Measurements from ENCODE around the gene ZFX.
"Not testable (repeated sequence)": the region's sequence is repeated elsewhere in the genome, so short reads cannot be mapped to it uniquely, and the experiment has no call there.

Gene ZFX

GRCh38 chrX:24149351-24150050 lies at the start of gene ZFX:
TSS of gene ZFX (plus strand) at chrX:24149729. CDS start at chrX:24172743, 23,014 bp downstream.
- peak; percentile 46 for DNase-seq (ENCODE audit: low spot score)

- DNase-seq (ENCODE audit: low spot score) = no peak
Observed at GRCh38 chrX:24100713-24101112, 48.8 kb upstream of the ZFX start.

- no peak for DNase-seq (ENCODE audit: low spot score)
Observed at GRCh38 chrX:24110069-24110468, 39.5 kb upstream of the ZFX start.

GRCh38 chrX:24113181-24113580 lies 36.3 kb upstream of the ZFX start:
- no peak for DNase-seq (ENCODE audit: low spot score)

GRCh38 chrX:24117258-24117657 lies 32.3 kb upstream of the ZFX start:
- no peak for DNase-seq (ENCODE audit: low spot score)

- no peak for DNase-seq (ENCODE audit: low spot score)
Observed at GRCh38 chrX:24124244-24124799, 25.2 kb upstream of the ZFX start.

GRCh38 chrX:24125028-24125612 lies 24.4 kb upstream of the ZFX start:
- DNase-seq (ENCODE audit: low spot score) = no peak

- DNase-seq (ENCODE audit: low spot score) = no peak
Observed at GRCh38 chrX:24131476-24131875, 18.1 kb upstream of the ZFX start.

GRCh38 chrX:24133312-24133711 lies 16.2 kb upstream of the ZFX start:
- no peak for DNase-seq (ENCODE audit: low spot score)

- not testable (repeated sequence) for DNase-seq (ENCODE audit: low spot score)
Observed at GRCh38 chrX:24135768-24136167, 13.8 kb upstream of the ZFX start.

GRCh38 chrX:24137192-24137591 lies 12.3 kb upstream of the ZFX start:
- no peak for DNase-seq (ENCODE audit: low spot score)

- DNase-seq (ENCODE audit: low spot score) = not testable (repeated sequence)
Observed at GRCh38 chrX:24143982-24144381, 5.5 kb upstream of the ZFX start.

- no peak for DNase-seq (ENCODE audit: low spot score)
Observed at GRCh38 chrX:24144528-24144927, 5.0 kb upstream of the ZFX start.

- DNase-seq (ENCODE audit: low spot score) = no peak
Observed at GRCh38 chrX:24145303-24146186, 4.0 kb upstream of the ZFX start.

GRCh38 chrX:24146283-24146949 lies 3.1 kb upstream of the ZFX start:
- DNase-seq (ENCODE audit: low spot score) = peak; percentile 30

GRCh38 chrX:24147165-24147564 lies 2.4 kb upstream of the ZFX start:
- no peak for DNase-seq (ENCODE audit: low spot score)

GRCh38 chrX:24148121-24148520 lies 1.4 kb upstream of the ZFX start:
- peak; percentile 43 for DNase-seq (ENCODE audit: low spot score)

GRCh38 chrX:24148535-24149350 lies 786 bp upstream of the ZFX start:
- peak; percentile 42 for DNase-seq (ENCODE audit: low spot score)

GRCh38 chrX:24150051-24150790 lies 692 bp downstream of the ZFX start:
- DNase-seq (ENCODE audit: low spot score) = peak; percentile 79

- peak; percentile 24 for DNase-seq (ENCODE audit: low spot score)
Observed at GRCh38 chrX:24150898-24151297, 1.4 kb downstream of the ZFX start.
